Measurements from ENCODE around the gene GATD1.

GRCh38 chr11:819943-820649 lies 42.8 kb upstream of the GATD1 start:
- TF ChIP-seq CTCF (IDR thresholded peaks at IDR 0.05; ENCODE audit: insufficient read depth, low read depth, low read length) (no peak), EZH2 (IDR thresholded peaks at IDR 0.05; ENCODE audit: insufficient read depth, low read length) (no peak)
